Type B pancreatic cell (in vitro differentiated cells): ENCODE data around the gene SUSD2. TPM values are rescaled to one million over a fixed set of nuclear protein-coding genes. Genes with fewer than 3 reads are reported as not detected.

ENCODE experiments used
- DNase-seq: peaks from one replicate; pipeline ENCODE4 v3.0.0; 2021; ENCODE audit warnings: mixed read lengths; ENCODE audit not compliant: unreplicated experiment; ENCODE audit errors: extremely low spot score
- H3K27ac Mint-ChIP-seq: 2 replicates; pipeline ENCODE4 v1.8.0; 2021; ENCODE audit warnings: mild to moderate bottlenecking, mixed read lengths
- H3K27me3 Mint-ChIP-seq: 2 replicates; pipeline ENCODE4 v1.8.0; 2021; ENCODE audit warnings: mixed read lengths
- H3K36me3 Mint-ChIP-seq: 2 replicates; pipeline ENCODE4 v1.8.0; 2021; ENCODE audit warnings: mixed read lengths
- H3K4me1 Mint-ChIP-seq: one replicate; pipeline ENCODE4 v1.8.0; 2021; ENCODE audit warnings: mixed read lengths; ENCODE audit not compliant: unreplicated experiment
- H3K4me3 Mint-ChIP-seq: 2 replicates; pipeline ENCODE4 v1.8.0; 2021; ENCODE audit warnings: mild to moderate bottlenecking, mixed read lengths
- H3K9me3 Mint-ChIP-seq: 2 replicates; pipeline ENCODE4 v1.8.0; 2021; ENCODE audit warnings: mixed read lengths
- CTCF ChIP-seq: fragments of 200-600 bp; sonication (generic); conservative IDR thresholded peaks from 2 replicates; pipeline ENCODE4 v1.5.0; 2021; ENCODE audit warnings: antibody characterized with exemption, mild to moderate bottlenecking
- total RNA-seq: library from RNA; stranded (reverse); gene quantifications from 2 replicates; pipeline ENCODE4 v1.2.1, GENCODE V29; 2021; ENCODE audit warnings: low replicate concordance

Gene SUSD2
- total RNA-seq, 1 donor from 2014 or later = 3.7 TPM

GRCh38 chr22:24189249-24190158, 8.2 kb downstream of the SUSD2 start:
- Mint-ChIP-seq H3K36me3 (no peaks in the 10 kb centered on the region), H3K27me3 (no peaks in the 10 kb centered on the region), H3K27ac (peak overlapping the region; percentile 18), H3K9me3 (no peaks in the 10 kb centered on the region), H3K4me1 (no peaks in the 10 kb centered on the region), H3K4me3 (no peak overlapping the region)
- peak; percentile 87 for TF ChIP-seq CTCF
- peak; percentile 70 for DNase-seq

GRCh38 chr22:24190159-24190540, 8.9 kb downstream of the SUSD2 start:
- H3K4me3 Mint-ChIP-seq = no peak overlapping the region
- DNase-seq = no peak
- H3K27me3 Mint-ChIP-seq = no peaks in the 10 kb centered on the region
- no peaks in the 10 kb centered on the region for H3K36me3 Mint-ChIP-seq
- H3K9me3 Mint-ChIP-seq = no peaks in the 10 kb centered on the region
- H3K27ac Mint-ChIP-seq = no peak overlapping the region
- no peaks in the 10 kb centered on the region for H3K4me1 Mint-ChIP-seq
- no peak for TF ChIP-seq CTCF

GRCh38 chr22:24190596-24191208, 9.4 kb downstream of the SUSD2 start:
- H3K27ac Mint-ChIP-seq = no peak overlapping the region
- DNase-seq = no peak
- no peak overlapping the region for H3K4me3 Mint-ChIP-seq
- peaks cover under 1% of the 10 kb centered on the region for H3K4me1 Mint-ChIP-seq
- no peaks in the 10 kb centered on the region for H3K36me3 Mint-ChIP-seq
- H3K27me3 Mint-ChIP-seq = no peaks in the 10 kb centered on the region
- H3K9me3 Mint-ChIP-seq = no peaks in the 10 kb centered on the region
- no peak for TF ChIP-seq CTCF

- Mint-ChIP-seq H3K27me3 (no peaks in the 10 kb centered on the region), H3K27ac (no peak overlapping the region), H3K4me3 (no peak overlapping the region), H3K4me1 (peaks cover 8% of the 10 kb centered on the region), H3K36me3 (no peaks in the 10 kb centered on the region), H3K9me3 (no peaks in the 10 kb centered on the region)
- no peak for TF ChIP-seq CTCF
- DNase-seq = no peak
These were observed 10.1 kb downstream of the SUSD2 start for GRCh38 chr22:24191381-24191841.

GRCh38 chr22:24191893-24192292, 10.6 kb downstream of the SUSD2 start:
- Mint-ChIP-seq H3K9me3 (no peaks in the 10 kb centered on the region), H3K27me3 (no peaks in the 10 kb centered on the region), H3K4me1 (peaks cover 12% of the 10 kb centered on the region), H3K4me3 (no peak overlapping the region), H3K27ac (no peak overlapping the region), H3K36me3 (no peaks in the 10 kb centered on the region)
- DNase-seq = no peak
- no peak for TF ChIP-seq CTCF
